DND-41 (cell line): ENCODE measurements around the gene SLC48A1.

Experiments used
- ATAC-seq: fragments of 200-7000 bp; cut with Tn5 transposase; 3 replicates; pipeline ENCODE4 v1.9.1; 2021; ENCODE audit warnings: low read depth; ENCODE audit not compliant: insufficient read depth
- DNase-seq: peaks from one replicate; pipeline ENCODE4 v3.0.0-alpha.2; 2020
- H2AFZ ChIP-seq: 2 replicates; pipeline ENCODE4 v1.6.0; 2012; ENCODE audit warnings: low read depth, low read length
- H3K27ac ChIP-seq: 2 replicates; pipeline ENCODE4 v1.5.1; 2012; ENCODE audit warnings: low read length, inconsistent platforms
- H3K27me3 ChIP-seq: fragments of 200-600 bp; sonication (generic); 2 replicates; pipeline ENCODE4 v1.6.0; 2012; ENCODE audit warnings: low read length, mild to moderate bottlenecking, inconsistent platforms; ENCODE audit not compliant: insufficient read depth, poor library complexity
- H3K36me3 ChIP-seq: 2 replicates; pipeline ENCODE4 v1.5.1; 2012; ENCODE audit warnings: low read length, inconsistent platforms; ENCODE audit not compliant: insufficient read depth
- H3K4me1 ChIP-seq: 2 replicates; pipeline ENCODE4 v1.5.1; 2012; ENCODE audit warnings: mild to moderate bottlenecking, low read length; ENCODE audit not compliant: insufficient read depth
- H3K4me2 ChIP-seq: 2 replicates; pipeline ENCODE4 v1.6.0; 2012; ENCODE audit warnings: mild to moderate bottlenecking, moderate library complexity, low read length, inconsistent platforms; ENCODE audit not compliant: insufficient read depth
- H3K4me3 ChIP-seq, 2 experiments: fragments of 200-600 bp in 1 of 2; shearing (Covaris generic) in 1 of 2; 2 replicates each; pipeline ENCODE4 v1.5.1; 2012 to 2016; ENCODE audit warnings: inconsistent platforms in 2 of 2, low read length in 2 of 2, mild to moderate bottlenecking in 2 of 2, low read depth in 1 of 2, moderate library complexity in 1 of 2
- H3K79me2 ChIP-seq: 2 replicates; pipeline ENCODE4 v1.6.0; 2012; ENCODE audit warnings: low read length, inconsistent platforms; ENCODE audit not compliant: insufficient read depth
- H3K9ac ChIP-seq: 2 replicates; pipeline ENCODE4 v1.6.0; 2012; ENCODE audit warnings: low read depth, mild to moderate bottlenecking, inconsistent platforms, low read length, moderate library complexity
- H3K9me3 ChIP-seq: 2 replicates; pipeline ENCODE4 v1.5.1; 2012; ENCODE audit warnings: low read length, moderate library complexity, mild to moderate bottlenecking, inconsistent platforms; ENCODE audit not compliant: insufficient read depth, severe bottlenecking
- H4K20me1 ChIP-seq: 2 replicates; pipeline ENCODE4 v1.6.0; 2012; ENCODE audit warnings: low read length; ENCODE audit not compliant: insufficient read depth
- CTCF ChIP-seq: IDR thresholded peaks from 2 replicates; pipeline ENCODE4 v1.5.1; 2012; ENCODE audit warnings: borderline replicate concordance, low read length, moderate library complexity, mild to moderate bottlenecking; ENCODE audit not compliant: poor library complexity, severe bottlenecking; ENCODE audit errors: extremely low read depth
- EZH2 ChIP-seq: IDR thresholded peaks from 3 replicates; pipeline ENCODE4 v1.6.1; 2012; ENCODE audit warnings: borderline replicate concordance, low read depth, mild to moderate bottlenecking, moderate library complexity, low read length, inconsistent platforms; ENCODE audit not compliant: severe bottlenecking

The SLC48A1 gene

GRCh38 chr12:47820631-47821345 is 47.8 kb downstream of the SLC48A1 start:
- DNase-seq = no peak
- H3K4me3 ChIP-seq = peak overlapping the region in 1 of 2 experiments; percentile 61; a peak in 2 of 4 replicates
- peak overlapping the region; percentile 63; the same call in 1 of the 2 replicates for H3K27ac ChIP-seq
- no peaks in the 10 kb centered on the region for H3K9me3 ChIP-seq
- H3K9ac ChIP-seq = peak overlapping the region; percentile 69; the same call in 1 of the 2 replicates
- no peaks in the 10 kb centered on the region for H3K36me3 ChIP-seq
- peak overlapping the region; percentile 78 for H2AFZ ChIP-seq
- peaks cover 2% of the 10 kb centered on the region; the same call in 1 of the 2 replicates for H3K79me2 ChIP-seq
- TF ChIP-seq CTCF = no peak
- H3K4me2 ChIP-seq = peak overlapping the region; percentile 92
- H3K4me1 ChIP-seq = peaks cover 54% of the 10 kb centered on the region
- H4K20me1 ChIP-seq = peaks cover 21% of the 10 kb centered on the region; the same call in 1 of the 2 replicates
- ATAC-seq = no peak
- H3K27me3 ChIP-seq = peaks cover 22% of the 10 kb centered on the region

- Histone ChIP-seq H3K4me1 (peaks cover 54% of the 10 kb centered on the region), H2AFZ (no peak overlapping the region), H3K9me3 (no peaks in the 10 kb centered on the region), H3K4me3 (no peak overlapping the region), H3K27me3 (peaks cover 22% of the 10 kb centered on the region), H3K36me3 (no peaks in the 10 kb centered on the region), H3K4me2 (no peak overlapping the region), H3K9ac (no peak overlapping the region), H4K20me1 (peaks cover 19% of the 10 kb centered on the region; the same call in 1 of the 2 replicates), H3K79me2 (peaks cover 2% of the 10 kb centered on the region; the same call in 1 of the 2 replicates), H3K27ac (no peak overlapping the region)
- DNase-seq (no peak), ATAC-seq (no peak)
- no peak for TF ChIP-seq EZH2
- TF ChIP-seq CTCF = no peak
Measured at GRCh38 chr12:47821346-47821706, 48.3 kb downstream of the SLC48A1 start.

- Histone ChIP-seq H3K4me1 (peaks cover 46% of the 10 kb centered on the region), H3K4me3 (no peak overlapping the region), H3K9me3 (no peaks in the 10 kb centered on the region), H2AFZ (no peak overlapping the region), H3K79me2 (peaks cover 2% of the 10 kb centered on the region; the same call in 1 of the 2 replicates), H3K27ac (no peak overlapping the region), H4K20me1 (peaks cover 14% of the 10 kb centered on the region; the same call in 1 of the 2 replicates), H3K9ac (no peak overlapping the region), H3K4me2 (no peak overlapping the region), H3K27me3 (peaks cover 22% of the 10 kb centered on the region), H3K36me3 (no peaks in the 10 kb centered on the region)
- TF ChIP-seq CTCF (no peak), EZH2 (no peak)
- DNase-seq (no peak), ATAC-seq (no peak)
Measured at GRCh38 chr12:47822401-47822800, 49.4 kb downstream of the SLC48A1 start.
